Measurements from ENCODE around the gene RFX2. TPM values are rescaled to one million over a fixed set of nuclear protein-coding genes. Genes with fewer than 3 reads are reported as not detected.

RFX2 gene
- total and polyA plus RNA-seq, 10 of the 15 experiments (the other 5 are each of a cell fraction or from before 2014, with no cell fraction given), result 3.2 to 9.8 (median 4.7) TPM

DNA sequence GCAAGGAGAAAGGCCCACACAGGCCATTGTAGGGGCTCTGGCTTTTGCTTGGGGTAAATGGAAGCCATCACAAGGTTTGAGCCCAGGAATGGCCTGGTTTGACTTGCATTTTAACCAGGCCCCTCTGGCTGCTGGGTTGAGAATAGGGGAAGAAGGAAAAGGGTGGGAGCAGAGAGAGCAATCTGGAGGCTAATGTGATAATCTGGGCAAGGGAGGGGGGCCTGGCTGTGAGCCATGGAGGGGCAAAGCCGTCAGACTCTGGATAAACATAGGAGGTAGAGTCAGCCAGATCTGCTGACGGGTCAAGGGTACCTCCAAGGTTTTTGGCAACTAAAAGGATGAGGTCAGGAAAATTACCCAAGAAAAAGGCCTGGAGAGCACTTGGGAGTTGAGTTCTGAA is 41.6 kb downstream of the RFX2 start:
- Histone ChIP-seq H3K36me3 (ENCODE audit: control insufficient read depth in 2 of 2, insufficient read depth in 2 of 2, low read length in 1 of 2) (no peaks in the 10 kb centered on the region), H3K9ac (ENCODE audit: control insufficient read depth, insufficient read depth, low read length) (no peak overlapping the region), H3K4me2 (ENCODE audit: control insufficient read depth, insufficient read depth) (no peak overlapping the region), H2AFZ (ENCODE audit: control insufficient read depth, low read depth, low read length) (no peak overlapping the region), H3K4me1 (ENCODE audit: control insufficient read depth, insufficient read depth, low read length) (no peaks in the 10 kb centered on the region), H3K27me3 (replicated peaks in 1 of 2; ENCODE audit: control insufficient read depth in 2 of 2, insufficient read depth in 2 of 2, low read length in 1 of 2) (no peaks in the 10 kb centered on the region), H4K20me1 (ENCODE audit: control insufficient read depth, insufficient read depth) (no peaks in the 10 kb centered on the region), H3K27ac (ENCODE audit: control insufficient read depth, insufficient read depth) (no peak overlapping the region), H3K9me3 (replicated peaks; ENCODE audit: control insufficient read depth, insufficient read depth, low read length) (no peaks in the 10 kb centered on the region), H3K4me3 (no peak overlapping the region), H3K79me2 (ENCODE audit: control insufficient read depth, insufficient read depth, low read length) (no peaks in the 10 kb centered on the region)
- CTCF ChIA-PET, result no interaction called here
- BruUV-seq (replicated peaks), result no TSS peak
- SMC1A ChIA-PET (ENCODE audit: uncharacterized antibody, unreplicated experiment), result interaction anchor here (1.2 to 2.1 kb wide), 2 partner anchors 20 to 53 kb away, joined by 4 read pairs; no protein-coding TSS in a partner anchor
- POLR2A ChIA-PET, result no interaction called here
- in situ Hi-C loops (cut with MboI) (no loop called here), intact Hi-C loops (cut with micrococcal nuclease; ENCODE audit: unreplicated experiment) (loop anchor here (5.0 kb wide), 1 partner anchor 44 kb away; the partner anchor contains the start of gene RFX2)
- DNase-seq (ENCODE audit: low read depth, low spot score) (no peak), ATAC-seq (no peak), FAIRE-seq (no peak)
- TF ChIP-seq TARDBP (IDR thresholded peaks at IDR 0.05; ENCODE audit: borderline replicate concordance), result no peak
- TF ChIP-seq POU2F2 (IDR thresholded peaks at IDR 0.05; ENCODE audit: borderline replicate concordance, low read depth, low read length), result no peak
- TF ChIP-seq ZSCAN29 (IDR thresholded peaks at IDR 0.05), result no peak
- no peak for TF ChIP-seq EZH2 (IDR thresholded peaks at IDR 0.05; ENCODE audit: borderline replicate concordance, control insufficient read depth, low read depth, low read length)
- TF ChIP-seq RUNX3 (IDR thresholded peaks at IDR 0.05; ENCODE audit: low read length), result no peak
- TF ChIP-seq CREB1 (IDR thresholded peaks at IDR 0.05; ENCODE audit: low read depth), result no peak
- no peak for TF ChIP-seq DPF2 (IDR thresholded peaks at IDR 0.05)
- TF ChIP-seq, protein P1, sequence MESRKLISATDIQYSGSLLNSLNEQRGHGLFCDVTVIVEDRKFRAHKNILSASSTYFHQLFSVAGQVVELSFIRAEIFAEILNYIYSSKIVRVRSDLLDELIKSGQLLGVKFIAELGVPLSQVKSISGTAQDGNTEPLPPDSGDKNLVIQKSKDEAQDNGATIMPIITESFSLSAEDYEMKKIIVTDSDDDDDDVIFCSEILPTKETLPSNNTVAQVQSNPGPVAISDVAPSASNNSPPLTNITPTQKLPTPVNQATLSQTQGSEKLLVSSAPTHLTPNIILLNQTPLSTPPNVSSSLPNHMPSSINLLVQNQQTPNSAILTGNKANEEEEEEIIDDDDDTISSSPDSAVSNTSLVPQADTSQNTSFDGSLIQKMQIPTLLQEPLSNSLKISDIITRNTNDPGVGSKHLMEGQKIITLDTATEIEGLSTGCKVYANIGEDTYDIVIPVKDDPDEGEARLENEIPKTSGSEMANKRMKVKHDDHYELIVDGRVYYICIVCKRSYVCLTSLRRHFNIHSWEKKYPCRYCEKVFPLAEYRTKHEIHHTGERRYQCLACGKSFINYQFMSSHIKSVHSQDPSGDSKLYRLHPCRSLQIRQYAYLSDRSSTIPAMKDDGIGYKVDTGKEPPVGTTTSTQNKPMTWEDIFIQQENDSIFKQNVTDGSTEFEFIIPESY (IDR thresholded peaks at IDR 0.05), result no peak
- TF ChIP-seq, protein P2, sequence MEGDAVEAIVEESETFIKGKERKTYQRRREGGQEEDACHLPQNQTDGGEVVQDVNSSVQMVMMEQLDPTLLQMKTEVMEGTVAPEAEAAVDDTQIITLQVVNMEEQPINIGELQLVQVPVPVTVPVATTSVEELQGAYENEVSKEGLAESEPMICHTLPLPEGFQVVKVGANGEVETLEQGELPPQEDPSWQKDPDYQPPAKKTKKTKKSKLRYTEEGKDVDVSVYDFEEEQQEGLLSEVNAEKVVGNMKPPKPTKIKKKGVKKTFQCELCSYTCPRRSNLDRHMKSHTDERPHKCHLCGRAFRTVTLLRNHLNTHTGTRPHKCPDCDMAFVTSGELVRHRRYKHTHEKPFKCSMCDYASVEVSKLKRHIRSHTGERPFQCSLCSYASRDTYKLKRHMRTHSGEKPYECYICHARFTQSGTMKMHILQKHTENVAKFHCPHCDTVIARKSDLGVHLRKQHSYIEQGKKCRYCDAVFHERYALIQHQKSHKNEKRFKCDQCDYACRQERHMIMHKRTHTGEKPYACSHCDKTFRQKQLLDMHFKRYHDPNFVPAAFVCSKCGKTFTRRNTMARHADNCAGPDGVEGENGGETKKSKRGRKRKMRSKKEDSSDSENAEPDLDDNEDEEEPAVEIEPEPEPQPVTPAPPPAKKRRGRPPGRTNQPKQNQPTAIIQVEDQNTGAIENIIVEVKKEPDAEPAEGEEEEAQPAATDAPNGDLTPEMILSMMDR (IDR thresholded peaks at IDR 0.05 in 2 of 3, conservative IDR thresholded peaks at IDR 0.05 in 1 of 3; ENCODE audit: control insufficient read depth in 2 of 3, extremely low read depth in 1 of 3, insufficient read depth in 1 of 3, low read depth in 3 of 3, low read length in 3 of 3), result no peak
- no peak for TF ChIP-seq NR2F1 (conservative IDR thresholded peaks at IDR 0.05)
- no peak for TF ChIP-seq KAT2A (conservative IDR thresholded peaks at IDR 0.05; ENCODE audit: control insufficient read depth, low read depth, low read length)
- no peak for TF ChIP-seq YBX1 (IDR thresholded peaks at IDR 0.05)
- TF ChIP-seq NFIC (IDR thresholded peaks at IDR 0.05; ENCODE audit: low read depth, low read length), result no peak
- TF ChIP-seq SPI1 (IDR thresholded peaks at IDR 0.05; ENCODE audit: borderline replicate concordance, insufficient read depth, low read depth, low read length), result no peak
- no peak for TF ChIP-seq CBFB (IDR thresholded peaks at IDR 0.05; ENCODE audit: low read depth)
- no peak for TF ChIP-seq TCF12 (IDR thresholded peaks at IDR 0.05; ENCODE audit: low read depth, low read length)
- TF ChIP-seq BACH1 (IDR thresholded peaks at IDR 0.05; ENCODE audit: borderline replicate concordance), result no peak
- TF ChIP-seq RAD21 (IDR thresholded peaks at IDR 0.05; ENCODE audit: insufficient read depth, low read depth, low read length), result no peak
- TF ChIP-seq MYC (IDR thresholded peaks at IDR 0.05; ENCODE audit: insufficient read depth, insufficient read length, insufficient replicate concordance, low read length, severe bottlenecking), result no peak
- RAD21 ChIA-PET (ENCODE audit: unreplicated experiment), result no interaction called here
- 55% methylated on average over 2 of the region's 2 CpGs for WGBS (ENCODE audit: insufficient coverage, insufficient replicate concordance, low lambda C conversion rate, missing lambda C conversion rate)
